Measurements from ENCODE around the gene MITF.

- TF ChIP-seq CTCF (IDR thresholded peaks at IDR 0.05; ENCODE audit: insufficient read depth, low read length) (no peak), REST (IDR thresholded peaks at IDR 0.05; ENCODE audit: insufficient replicate concordance, low read depth) (no peak)
These were observed 29.2 kb downstream of the MITF start for GRCh38 chr3:69768438-69768837.
